HCT116 (cell line): ENCODE results near the gene TTLL4.
A peak's percentile ranks its signal among the peaks of the same experiment; 100 is the strongest.

Experiments used
- ATF3 ChIP-seq: IDR thresholded peaks from 2 replicates; pipeline ENCODE4 v1.6.1; 2012
- CEBPB ChIP-seq: IDR thresholded peaks from 2 replicates; pipeline ENCODE4 v1.6.1; 2012; ENCODE audit warnings: low read depth
- JUND ChIP-seq: IDR thresholded peaks from 2 replicates; pipeline ENCODE4 v1.6.1; 2012
- POLR2AphosphoS5 ChIP-seq: IDR thresholded peaks from 2 replicates; pipeline ENCODE4 v1.6.1; 2011; ENCODE audit warnings: mild to moderate bottlenecking, low read depth, low read length, moderate library complexity
- RAD21 ChIP-seq: IDR thresholded peaks from 2 replicates; pipeline ENCODE4 v1.6.1; 2012; ENCODE audit warnings: low read depth, mild to moderate bottlenecking
- REST ChIP-seq: IDR thresholded peaks from 2 replicates; pipeline ENCODE4 v1.6.1; 2012; ENCODE audit warnings: low read depth
- SIN3A ChIP-seq: IDR thresholded peaks from 2 replicates; pipeline ENCODE4 v1.6.1; 2012; ENCODE audit warnings: low read depth
- TCF7L2 ChIP-seq: IDR thresholded peaks from 2 replicates; pipeline ENCODE4 v1.7.0; 2011; ENCODE audit warnings: borderline replicate concordance, inconsistent platforms; ENCODE audit not compliant: insufficient read depth, insufficient read length; ENCODE audit errors: extremely low read depth
- YY1 ChIP-seq: IDR thresholded peaks from 2 replicates; pipeline ENCODE4 v1.6.1; 2011; ENCODE audit warnings: low read length, low read depth, moderate library complexity, mild to moderate bottlenecking; ENCODE audit not compliant: insufficient replicate concordance; ENCODE audit errors: extremely low read depth
- ZNF274 ChIP-seq: fragments of 200-500 bp; sonication (Bioruptor generic); IDR thresholded peaks from 2 replicates; pipeline ENCODE4 v1.6.1; 2014; ENCODE audit warnings: mild to moderate bottlenecking, low read depth, low read length, inconsistent platforms
- TF ChIP-seq, protein P1 (sequence below), 3 experiments: fragments of 200-600 bp in 1 of 3; sonication (generic) in 1 of 3; IDR thresholded peaks in 2 of 3; conservative IDR thresholded peaks in 1 of 3; 2 replicates each; pipeline ENCODE4 v1.5.1; 2012 to 2017; ENCODE audit warnings: low read depth in 2 of 3, low read length in 2 of 3, antibody characterized with exemption in 1 of 3, borderline replicate concordance in 1 of 3, control low read depth in 1 of 3, mild to moderate bottlenecking in 1 of 3, mixed read lengths in 1 of 3, mixed run types in 1 of 3, moderate library complexity in 1 of 3; ENCODE audit not compliant: insufficient read depth in 1 of 3
- TF ChIP-seq, protein P2 (sequence below): IDR thresholded peaks from 2 replicates; pipeline ENCODE4 v1.6.1; 2012

GRCh38 chr2:218671654-218672566 lies 38.7 kb upstream of the TTLL4 start, which contains the start of the genes RNF25 and STK36:
- TF ChIP-seq, protein P1, sequence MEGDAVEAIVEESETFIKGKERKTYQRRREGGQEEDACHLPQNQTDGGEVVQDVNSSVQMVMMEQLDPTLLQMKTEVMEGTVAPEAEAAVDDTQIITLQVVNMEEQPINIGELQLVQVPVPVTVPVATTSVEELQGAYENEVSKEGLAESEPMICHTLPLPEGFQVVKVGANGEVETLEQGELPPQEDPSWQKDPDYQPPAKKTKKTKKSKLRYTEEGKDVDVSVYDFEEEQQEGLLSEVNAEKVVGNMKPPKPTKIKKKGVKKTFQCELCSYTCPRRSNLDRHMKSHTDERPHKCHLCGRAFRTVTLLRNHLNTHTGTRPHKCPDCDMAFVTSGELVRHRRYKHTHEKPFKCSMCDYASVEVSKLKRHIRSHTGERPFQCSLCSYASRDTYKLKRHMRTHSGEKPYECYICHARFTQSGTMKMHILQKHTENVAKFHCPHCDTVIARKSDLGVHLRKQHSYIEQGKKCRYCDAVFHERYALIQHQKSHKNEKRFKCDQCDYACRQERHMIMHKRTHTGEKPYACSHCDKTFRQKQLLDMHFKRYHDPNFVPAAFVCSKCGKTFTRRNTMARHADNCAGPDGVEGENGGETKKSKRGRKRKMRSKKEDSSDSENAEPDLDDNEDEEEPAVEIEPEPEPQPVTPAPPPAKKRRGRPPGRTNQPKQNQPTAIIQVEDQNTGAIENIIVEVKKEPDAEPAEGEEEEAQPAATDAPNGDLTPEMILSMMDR (IDR thresholded peaks at IDR 0.05 in 2 of 3, conservative IDR thresholded peaks at IDR 0.05 in 1 of 3; ENCODE audit: borderline replicate concordance in 1 of 3, insufficient read depth in 1 of 3, low read depth in 2 of 3, low read length in 2 of 3) = no peak
- TF ChIP-seq ZNF274 (no peak), ATF3 (no peak), YY1 (peak; percentile 93), SIN3A (peak; percentile 95; the same call in 1 of the 2 replicates), RAD21 (no peak), CEBPB (no peak), TCF7L2 (no peak), POLR2AphosphoS5 (peak; percentile 91), JUND (no peak), REST (no peak)
- TF ChIP-seq, protein P2, sequence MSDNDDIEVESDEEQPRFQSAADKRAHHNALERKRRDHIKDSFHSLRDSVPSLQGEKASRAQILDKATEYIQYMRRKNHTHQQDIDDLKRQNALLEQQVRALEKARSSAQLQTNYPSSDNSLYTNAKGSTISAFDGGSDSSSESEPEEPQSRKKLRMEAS = peak; percentile 68
